ENCODE data around the gene NDST4. TPM values are rescaled to one million over a fixed set of nuclear protein-coding genes. Genes with fewer than 3 reads are reported as not detected.

NDST4 gene
- total and polyA plus RNA-seq, 10 donors: 0.06 to 7.7 (median 1.3) TPM; not detected in 2

DNA sequence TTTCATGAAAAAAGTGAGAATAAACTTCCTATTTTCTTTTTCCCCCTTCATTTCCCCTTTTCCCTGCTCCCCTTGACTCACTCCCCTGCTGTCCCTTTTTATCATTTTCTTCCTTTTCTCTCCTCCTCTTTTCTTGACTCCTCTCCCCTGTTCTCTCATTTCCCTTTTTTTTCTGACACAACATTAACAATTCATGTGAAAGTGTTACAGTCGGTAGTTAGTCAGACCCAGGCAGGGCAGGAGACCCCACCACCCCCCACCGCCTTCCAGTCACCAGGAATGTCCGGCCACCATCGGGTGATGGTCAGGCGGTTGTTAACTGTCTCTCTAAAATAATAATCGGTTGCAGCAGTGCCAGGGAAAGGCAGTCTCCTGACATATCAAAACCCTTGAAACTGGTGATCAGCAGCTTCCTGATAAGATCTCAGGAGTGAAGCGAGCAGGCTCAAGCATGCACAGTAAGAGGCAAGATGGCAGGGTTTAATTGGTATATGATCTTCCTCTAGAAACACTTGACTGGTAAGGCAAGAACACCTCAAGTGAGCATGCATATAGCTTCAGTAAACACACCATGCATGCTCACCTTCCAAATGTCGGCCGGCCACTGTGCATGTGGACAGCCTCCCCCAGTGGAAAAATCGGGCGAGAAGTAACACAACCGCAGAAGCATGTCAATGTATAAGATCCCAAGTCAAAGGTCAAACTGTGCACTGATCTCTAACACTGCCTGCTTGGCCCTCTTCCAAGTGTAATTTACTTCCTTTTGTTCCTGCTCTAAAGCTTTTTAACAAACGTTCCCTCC lies 191.4 kb downstream of the NDST4 start:
- H3K4me3 ChIP-seq: no peak overlapping the region
- peak; percentile 51 for DNase-seq
- H3K9me3 ChIP-seq: no peaks in the 10 kb centered on the region
- no peaks in the 10 kb centered on the region for H3K27me3 ChIP-seq (replicated peaks in 1 of 7)
- no peak overlapping the region for H3K27ac ChIP-seq
- H3K4me1 ChIP-seq: no peaks in the 10 kb centered on the region
- H3K36me3 ChIP-seq: no peaks in the 10 kb centered on the region
- WGBS, 5 donors: 65 to 77% (median 75%) methylated on average over 13 of the region's 13 CpGs
- intact Hi-C loops (cut with DNase I; ENCODE audit: low total_unique reads): no loop called here
- TF ChIP-seq POLR2A (IDR thresholded peaks at IDR 0.05) (no peak), POLR2AphosphoS5 (IDR thresholded peaks at IDR 0.05) (no peak)
- TF ChIP-seq, protein P1, sequence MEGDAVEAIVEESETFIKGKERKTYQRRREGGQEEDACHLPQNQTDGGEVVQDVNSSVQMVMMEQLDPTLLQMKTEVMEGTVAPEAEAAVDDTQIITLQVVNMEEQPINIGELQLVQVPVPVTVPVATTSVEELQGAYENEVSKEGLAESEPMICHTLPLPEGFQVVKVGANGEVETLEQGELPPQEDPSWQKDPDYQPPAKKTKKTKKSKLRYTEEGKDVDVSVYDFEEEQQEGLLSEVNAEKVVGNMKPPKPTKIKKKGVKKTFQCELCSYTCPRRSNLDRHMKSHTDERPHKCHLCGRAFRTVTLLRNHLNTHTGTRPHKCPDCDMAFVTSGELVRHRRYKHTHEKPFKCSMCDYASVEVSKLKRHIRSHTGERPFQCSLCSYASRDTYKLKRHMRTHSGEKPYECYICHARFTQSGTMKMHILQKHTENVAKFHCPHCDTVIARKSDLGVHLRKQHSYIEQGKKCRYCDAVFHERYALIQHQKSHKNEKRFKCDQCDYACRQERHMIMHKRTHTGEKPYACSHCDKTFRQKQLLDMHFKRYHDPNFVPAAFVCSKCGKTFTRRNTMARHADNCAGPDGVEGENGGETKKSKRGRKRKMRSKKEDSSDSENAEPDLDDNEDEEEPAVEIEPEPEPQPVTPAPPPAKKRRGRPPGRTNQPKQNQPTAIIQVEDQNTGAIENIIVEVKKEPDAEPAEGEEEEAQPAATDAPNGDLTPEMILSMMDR (IDR thresholded peaks at IDR 0.05 in 8 of 11, conservative IDR thresholded peaks at IDR 0.05 in 3 of 11): no peak

DNA sequence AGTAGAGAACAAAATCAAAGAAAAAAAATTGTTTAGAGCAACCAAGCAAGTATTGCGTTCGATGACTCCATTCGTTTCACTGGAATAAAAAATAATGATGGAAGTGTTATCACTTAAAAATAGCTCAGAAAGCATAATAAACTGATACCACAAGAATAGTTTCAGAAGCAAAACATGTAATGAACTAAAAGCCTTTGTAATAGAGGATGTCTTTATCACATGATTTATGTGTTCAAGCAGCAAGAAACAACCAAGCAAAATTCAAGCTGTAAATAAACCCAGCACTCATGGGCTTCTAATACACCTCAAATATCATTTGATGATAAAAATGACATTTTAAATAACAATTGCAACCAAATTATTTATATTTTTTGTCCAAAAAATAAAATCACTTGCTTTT lies 192.2 kb downstream of the NDST4 start:
- Histone ChIP-seq H3K27me3 (replicated peaks in 1 of 7) (no peaks in the 10 kb centered on the region), H3K4me1 (no peaks in the 10 kb centered on the region), H3K27ac (no peak overlapping the region), H3K4me3 (no peak overlapping the region), H3K9me3 (no peaks in the 10 kb centered on the region), H3K36me3 (no peaks in the 10 kb centered on the region)
- no peak for DNase-seq
- 59 to 66% (median 61%) methylated on average over 3 of the region's 3 CpGs for whole genome bisulfite sequencing, 5 donors
- intact Hi-C loops (cut with DNase I; ENCODE audit: low total_unique reads): no loop called here
- TF ChIP-seq POLR2AphosphoS5 (IDR thresholded peaks at IDR 0.05) (no peak), POLR2A (IDR thresholded peaks at IDR 0.05) (no peak)
- TF ChIP-seq, protein P1 (IDR thresholded peaks at IDR 0.05 in 8 of 11, conservative IDR thresholded peaks at IDR 0.05 in 3 of 11): no peak

DNA sequence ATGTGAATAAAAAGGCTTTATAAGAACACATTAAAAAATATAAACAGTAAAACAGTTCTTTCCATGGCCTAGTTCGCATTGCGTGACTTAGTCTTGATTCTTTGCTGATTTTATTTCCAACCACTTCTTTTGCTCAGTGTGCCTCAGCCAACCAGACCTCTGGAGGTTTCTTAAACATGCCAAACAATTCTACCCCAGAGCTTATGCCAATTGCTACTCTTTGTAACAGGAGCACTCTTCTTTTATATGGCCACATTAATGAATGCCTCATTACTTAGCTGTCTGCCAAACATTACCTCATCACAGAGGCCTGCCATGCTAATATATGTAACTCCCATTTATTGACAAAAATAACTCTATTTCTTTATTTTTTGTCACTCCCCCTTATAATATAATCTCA lies 202.3 kb downstream of the NDST4 start:
- H3K9me3 ChIP-seq: no peaks in the 10 kb centered on the region
- H3K4me3 ChIP-seq: no peak overlapping the region
- H3K4me1 ChIP-seq: no peaks in the 10 kb centered on the region
- DNase-seq: no peak
- no peak overlapping the region for H3K27ac ChIP-seq
- intact Hi-C loops (cut with DNase I; ENCODE audit: low total_unique reads): no loop called here
- 90 to 96% (median 95%) methylated on average over 2 of the region's 2 CpGs for WGBS, 5 donors
- H3K36me3 ChIP-seq: no peaks in the 10 kb centered on the region
- no peaks in the 10 kb centered on the region for H3K27me3 ChIP-seq (replicated peaks in 1 of 7)
- no peak for TF ChIP-seq POLR2A (IDR thresholded peaks at IDR 0.05)
- TF ChIP-seq, protein P1 (IDR thresholded peaks at IDR 0.05 in 8 of 11, conservative IDR thresholded peaks at IDR 0.05 in 3 of 11): no peak
- TF ChIP-seq POLR2AphosphoS5 (IDR thresholded peaks at IDR 0.05): no peak

DNA sequence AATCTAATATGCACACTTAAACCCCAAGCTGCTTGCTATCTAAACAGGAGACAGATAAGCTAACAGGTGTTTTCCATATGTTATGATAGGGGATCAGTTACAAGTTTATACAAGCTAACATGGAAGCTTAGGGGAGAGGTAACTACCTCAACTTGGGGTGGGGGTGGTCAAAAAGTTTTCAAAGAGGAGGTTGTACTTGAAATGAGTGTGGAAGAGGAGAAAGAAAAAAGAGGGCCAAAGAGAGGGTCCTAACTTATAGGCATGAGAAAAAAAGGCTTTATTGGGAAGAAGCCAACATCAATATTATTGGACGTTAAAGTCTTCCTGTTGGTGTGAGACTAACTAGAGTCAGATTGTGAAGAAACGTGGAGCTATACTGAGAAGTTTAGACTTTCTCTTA lies 205.9 kb downstream of the NDST4 start:
- no peak for TF ChIP-seq POLR2A (IDR thresholded peaks at IDR 0.05)
- H3K27me3 ChIP-seq (replicated peaks in 1 of 7): no peaks in the 10 kb centered on the region
- 44 to 63% (median 55%) methylated on average over 2 of the region's 2 CpGs for WGBS, 5 donors

More for the DNA sequence above, 205.9 kb downstream of the NDST4 start:
- no peak for DNase-seq
- no peak overlapping the region for H3K27ac ChIP-seq
- intact Hi-C loops (cut with DNase I; ENCODE audit: low total_unique reads): no loop called here
- no peaks in the 10 kb centered on the region for H3K9me3 ChIP-seq
- H3K36me3 ChIP-seq: no peaks in the 10 kb centered on the region
- H3K4me1 ChIP-seq: no peaks in the 10 kb centered on the region
- no peak overlapping the region for H3K4me3 ChIP-seq

All from spleen (tissue), 11 donors.